Colon (tissue), 2 donors: ENCODE data around the gene BCL2L1.

Experiments
- FAIRE-seq: peaks from 2 replicates; lab custom pipeline; 2012; peaks lifted over from hg19 to GRCh38; lab: Jason Lieb, UNC
- donor health status: control.
- donor health status: control.

The BCL2L1 gene

DNA sequence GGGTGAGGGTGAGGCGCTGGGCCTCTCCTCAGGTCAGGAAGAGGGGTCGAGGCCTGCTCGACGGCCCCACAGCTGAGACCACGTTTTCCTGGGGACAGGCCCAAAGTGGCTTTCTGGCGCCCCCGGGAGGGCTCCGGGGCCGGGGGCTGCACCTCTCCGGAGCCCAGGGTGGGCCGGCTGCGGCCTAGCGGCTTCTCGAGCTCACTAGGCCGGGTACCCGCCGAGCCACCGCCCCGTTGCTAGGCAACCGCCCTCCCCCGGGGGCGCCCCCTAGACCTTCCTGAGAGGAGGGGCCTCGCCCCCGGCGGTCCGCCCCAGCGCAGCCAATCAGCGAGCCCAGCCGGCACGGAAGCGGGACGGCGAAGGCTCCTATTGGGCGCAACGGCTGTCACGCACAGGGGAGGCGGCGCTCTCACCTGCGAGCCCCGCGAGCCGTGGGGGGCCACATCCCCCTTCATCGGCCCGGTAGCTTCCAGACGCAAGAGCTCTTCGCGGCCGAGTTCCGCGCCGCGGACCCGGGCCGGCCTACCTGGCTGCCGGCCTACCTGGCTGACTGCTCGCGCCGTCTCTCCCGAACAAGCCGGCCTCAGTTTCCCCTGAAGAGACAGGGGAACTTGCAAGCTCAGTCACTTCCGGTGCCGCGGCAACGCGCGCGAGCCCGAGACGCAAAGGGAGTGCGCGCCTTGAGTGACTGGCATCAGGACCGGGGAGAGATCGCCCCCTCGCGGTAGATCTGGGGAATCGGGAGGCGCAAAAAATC lies 831 bp upstream of the BCL2L1 start:
- no peak for FAIRE-seq

DNA sequence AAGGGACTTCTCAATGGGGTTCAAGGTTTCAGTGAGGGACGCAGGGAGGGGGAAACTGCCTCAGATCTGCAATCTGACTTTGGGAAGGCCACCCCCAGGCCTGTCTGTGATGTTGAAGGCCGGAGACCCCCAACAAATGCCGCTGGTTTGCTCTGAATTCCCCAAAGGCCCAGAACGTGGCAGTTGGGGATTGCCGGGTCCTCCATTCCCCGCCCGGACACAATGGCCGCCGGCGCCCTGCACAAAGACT lies 326 bp upstream of the BCL2L1 start:
- FAIRE-seq = no peak

DNA sequence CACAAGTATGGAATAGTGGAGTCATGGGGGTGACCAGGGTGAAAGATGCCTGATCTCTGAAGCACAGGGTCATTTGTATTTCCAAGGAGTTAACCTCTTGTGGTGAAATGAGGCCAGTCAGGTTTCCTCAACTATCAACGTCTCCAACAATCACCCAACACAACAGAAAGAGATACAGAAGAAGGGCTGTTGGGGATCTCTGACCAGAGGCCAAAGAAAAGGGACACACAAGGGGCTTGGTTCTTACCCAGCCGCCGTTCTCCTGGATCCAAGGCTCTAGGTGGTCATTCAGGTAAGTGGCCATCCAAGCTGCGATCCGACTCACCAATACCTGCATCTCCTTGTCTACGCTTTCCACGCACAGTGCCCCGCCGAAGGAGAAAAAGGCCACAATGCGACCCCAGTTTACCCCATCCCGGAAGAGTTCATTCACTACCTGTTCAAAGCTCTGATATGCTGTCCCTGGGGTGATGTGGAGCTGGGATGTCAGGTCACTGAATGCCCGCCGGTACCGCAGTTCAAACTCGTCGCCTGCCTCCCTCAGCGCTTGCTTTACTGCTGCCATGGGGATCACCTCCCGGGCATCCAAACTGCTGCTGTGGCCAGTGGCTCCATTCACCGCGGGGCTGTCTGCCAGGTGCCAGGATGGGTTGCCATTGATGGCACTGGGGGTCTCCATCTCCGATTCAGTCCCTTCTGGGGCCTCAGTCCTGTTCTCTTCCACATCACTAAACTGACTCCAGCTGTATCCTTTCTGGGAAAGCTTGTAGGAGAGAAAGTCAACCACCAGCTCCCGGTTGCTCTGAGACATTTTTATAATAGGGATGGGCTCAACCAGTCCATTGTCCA lies 1.0 kb downstream of the BCL2L1 start:
- no peak for FAIRE-seq

DNA sequence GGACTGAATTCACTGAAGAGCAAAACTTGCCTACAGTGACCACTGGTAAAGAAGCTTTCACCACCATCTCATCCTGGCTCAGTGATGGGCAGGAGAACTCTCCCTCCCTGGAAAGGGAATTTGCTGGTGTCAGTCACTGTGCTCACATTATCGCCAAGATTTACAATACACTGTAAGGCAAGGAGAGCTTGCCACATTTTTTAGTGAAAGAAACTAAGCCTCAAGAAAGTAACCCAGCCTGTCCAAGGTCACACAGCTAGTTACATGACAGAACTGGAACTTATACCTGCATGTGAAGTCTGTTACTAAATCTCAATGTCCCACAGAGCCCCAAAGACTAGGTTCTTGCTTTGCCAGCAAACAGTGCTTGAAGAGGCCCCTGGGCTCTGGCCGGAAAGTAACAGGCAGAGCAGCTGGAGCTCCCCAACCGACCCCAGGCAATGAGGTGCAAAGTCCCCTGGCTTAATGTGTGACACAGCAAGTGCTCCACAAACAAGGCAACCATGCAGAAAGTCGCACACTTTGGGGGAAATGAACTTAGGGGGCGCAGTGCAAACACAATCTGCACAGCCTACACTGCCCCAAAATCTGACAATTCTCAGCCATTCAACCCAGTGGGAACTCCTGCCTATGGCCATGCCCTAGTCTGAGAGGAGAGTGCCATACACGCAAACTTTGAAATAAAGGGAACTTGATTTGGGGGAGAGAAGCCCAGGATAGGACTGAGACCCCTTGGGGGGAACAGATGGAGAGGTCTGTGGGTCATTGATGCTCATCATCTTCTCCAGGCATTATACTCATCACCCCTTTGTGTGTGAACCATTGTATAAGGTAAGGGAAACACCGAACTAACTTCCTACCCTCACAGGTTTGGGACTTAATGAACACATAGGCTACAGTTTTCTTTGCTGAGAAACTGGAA lies 1.9 kb downstream of the BCL2L1 start:
- FAIRE-seq = no peak

DNA sequence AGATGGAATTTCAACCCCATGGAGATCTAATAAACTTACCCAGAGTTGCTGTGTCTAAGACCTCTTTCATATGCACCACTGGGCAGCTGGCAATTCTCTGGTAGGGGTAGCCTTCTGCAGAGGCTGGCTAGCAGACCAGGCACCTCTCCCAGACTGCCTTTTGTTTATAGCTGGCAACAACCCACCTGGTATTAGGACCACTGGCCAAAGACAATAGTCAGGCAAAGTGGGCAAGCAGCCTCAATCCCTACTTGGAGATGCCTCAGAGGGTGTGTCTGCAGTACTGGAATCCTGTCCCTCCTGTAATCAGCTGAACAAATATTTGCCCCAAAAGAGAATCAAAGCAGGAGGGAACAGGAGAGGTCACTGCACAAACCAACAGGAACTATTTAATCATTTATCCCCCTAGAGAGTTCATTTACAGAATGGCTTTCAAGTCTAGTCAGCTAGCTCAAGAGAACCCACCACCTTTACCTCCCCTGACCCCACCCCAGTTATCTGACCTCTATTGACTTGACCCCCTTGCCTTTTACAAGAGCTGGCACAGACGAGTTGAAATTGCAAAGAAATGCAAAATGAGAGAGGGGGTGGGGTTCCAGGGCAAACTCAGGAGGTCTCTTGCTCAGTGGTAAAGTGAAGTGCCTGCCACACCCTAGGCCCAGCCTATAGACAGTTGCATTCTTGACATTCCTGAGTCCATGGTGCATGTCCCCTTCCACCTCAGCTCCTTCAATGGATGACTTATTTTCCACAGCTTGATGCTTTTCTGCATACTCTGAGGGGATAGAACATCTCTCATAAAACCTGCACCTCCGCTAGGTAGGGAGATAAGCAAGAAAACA lies 2.8 kb downstream of the BCL2L1 start:
- FAIRE-seq = no peak

DNA sequence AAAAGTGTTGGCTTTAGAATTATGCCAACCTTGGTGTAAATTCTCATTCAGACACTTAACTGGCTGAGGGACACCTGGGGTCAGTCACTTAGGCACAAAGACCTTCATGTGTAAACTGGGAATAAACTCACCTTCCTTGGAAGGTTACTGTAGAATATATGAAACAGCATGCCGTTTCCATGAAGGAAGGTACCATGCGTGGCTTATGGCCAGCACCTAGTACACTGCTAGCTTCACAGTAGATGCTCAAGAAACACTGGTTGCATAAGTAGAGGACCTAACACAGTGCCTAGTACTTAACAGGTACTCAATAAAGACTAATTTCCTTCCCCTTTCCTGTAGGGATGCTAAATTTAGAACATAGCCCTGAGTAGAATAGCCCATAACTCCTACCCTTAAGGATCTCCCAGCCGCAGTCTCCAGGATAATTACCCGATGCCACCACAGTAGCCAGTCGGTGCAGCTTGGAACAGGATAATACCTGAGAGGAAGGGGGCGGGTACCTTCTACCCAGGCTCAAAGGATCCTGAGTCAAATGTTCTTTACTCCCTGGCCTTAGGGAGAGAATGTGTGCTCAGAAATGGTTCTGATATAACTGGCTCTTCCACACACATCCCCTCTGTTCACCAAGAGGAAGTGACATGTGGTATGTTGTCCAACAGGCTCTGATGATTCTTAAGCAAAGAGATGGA lies 3.6 kb downstream of the BCL2L1 start:
- no peak for FAIRE-seq

DNA sequence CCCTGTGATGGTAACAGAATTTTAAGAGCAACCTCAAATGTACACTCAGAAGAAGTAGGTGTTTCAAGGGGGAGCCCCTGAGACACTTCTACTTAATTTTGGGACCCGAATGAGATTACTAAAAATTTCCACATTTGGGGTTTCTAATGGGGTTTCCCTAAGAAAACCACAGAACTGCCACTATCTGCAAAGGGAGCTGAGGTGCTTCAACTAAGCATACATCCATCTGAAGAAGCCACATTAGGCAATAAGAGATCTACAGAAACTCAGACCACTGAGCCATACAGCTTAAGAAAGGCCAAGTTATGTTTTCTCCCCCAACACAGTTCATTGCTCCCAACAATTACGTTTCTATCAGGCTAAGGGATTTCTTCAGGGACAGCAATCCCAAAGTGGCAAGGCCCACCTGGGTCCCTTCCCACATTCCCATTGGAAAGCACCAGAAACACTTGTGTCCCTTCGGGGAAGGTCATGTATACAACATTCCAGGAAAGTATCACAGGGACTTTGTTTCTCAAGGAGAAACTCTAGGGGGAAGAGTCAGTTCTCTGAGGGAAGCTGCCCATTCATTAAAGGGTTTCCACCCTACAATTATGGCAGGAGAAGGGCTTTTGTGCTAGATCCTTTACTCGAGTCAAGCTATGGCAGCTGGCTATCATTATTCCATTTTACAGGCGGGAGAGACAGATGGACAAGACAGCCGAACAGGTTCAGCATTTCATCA lies 5.0 kb downstream of the BCL2L1 start:
- no peak for FAIRE-seq

DNA sequence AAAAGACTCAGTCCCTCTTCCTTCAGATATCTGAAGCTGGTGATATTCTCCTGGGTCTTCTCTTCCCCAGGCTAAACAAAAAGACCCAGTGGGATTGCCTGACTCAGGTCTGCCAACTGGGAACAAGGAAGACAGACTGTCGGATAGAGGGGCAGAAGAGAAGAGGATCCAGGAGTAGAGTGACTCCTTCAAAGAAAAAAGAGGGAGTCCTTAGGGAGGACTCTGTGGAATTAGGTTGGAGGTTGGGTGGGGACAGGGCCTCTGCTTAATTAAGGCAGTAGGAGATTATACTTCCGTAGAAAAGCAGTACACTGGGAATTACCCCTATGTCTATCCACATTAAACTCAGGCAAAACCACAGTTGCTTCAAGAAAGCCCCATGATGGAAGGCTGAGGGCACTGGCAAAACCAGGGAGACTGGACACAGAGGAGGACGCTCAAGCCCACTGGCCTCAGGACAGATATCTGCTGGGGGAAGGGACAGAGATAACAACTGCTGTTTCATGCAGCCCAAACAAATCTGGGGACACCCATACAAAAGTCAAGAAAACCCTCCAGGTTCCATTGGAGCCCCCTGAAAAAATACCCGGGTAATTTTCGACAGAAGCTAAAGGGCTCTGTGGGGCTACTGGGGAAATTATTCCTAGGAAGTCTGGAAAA lies 5.7 kb downstream of the BCL2L1 start:
- no peak for FAIRE-seq

DNA sequence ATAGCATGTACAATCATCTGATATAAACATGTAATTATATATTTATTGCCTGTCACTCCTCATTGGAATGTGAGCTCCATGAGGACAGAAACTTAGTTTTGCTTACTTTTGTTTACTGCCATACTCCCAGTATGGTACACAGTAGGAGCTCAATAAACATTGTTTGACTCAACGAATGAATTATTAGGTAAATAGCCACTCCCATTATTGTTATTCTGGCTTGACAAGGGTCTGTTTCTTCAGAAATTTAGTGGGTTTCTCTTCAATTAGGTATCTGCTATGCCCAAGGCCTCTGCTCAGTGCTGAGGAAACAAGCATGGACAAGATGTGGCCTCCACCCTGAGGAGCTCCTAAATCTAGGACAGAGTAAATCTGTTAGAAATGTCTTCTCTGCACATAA lies 6.3 kb downstream of the BCL2L1 start:
- FAIRE-seq = no peak

DNA sequence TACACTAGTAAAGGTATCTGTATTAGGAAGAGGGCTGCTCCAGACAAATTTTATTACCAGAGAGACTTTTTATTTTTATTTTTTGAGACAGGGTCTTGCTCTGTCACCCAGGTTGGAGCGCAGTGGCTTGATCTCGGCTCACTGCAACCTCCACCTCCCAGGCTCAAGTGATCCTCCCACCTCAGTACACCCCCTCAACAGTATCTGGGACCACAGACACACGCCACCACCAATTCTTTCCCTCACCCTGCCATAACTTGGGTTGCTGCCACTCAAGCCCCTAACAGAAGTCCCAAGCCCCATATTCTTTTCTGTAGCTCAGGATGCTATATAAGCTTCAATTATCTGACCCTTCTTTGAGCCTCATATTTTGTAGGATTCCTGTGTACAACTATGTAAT lies 6.9 kb downstream of the BCL2L1 start:
- no peak for FAIRE-seq

DNA sequence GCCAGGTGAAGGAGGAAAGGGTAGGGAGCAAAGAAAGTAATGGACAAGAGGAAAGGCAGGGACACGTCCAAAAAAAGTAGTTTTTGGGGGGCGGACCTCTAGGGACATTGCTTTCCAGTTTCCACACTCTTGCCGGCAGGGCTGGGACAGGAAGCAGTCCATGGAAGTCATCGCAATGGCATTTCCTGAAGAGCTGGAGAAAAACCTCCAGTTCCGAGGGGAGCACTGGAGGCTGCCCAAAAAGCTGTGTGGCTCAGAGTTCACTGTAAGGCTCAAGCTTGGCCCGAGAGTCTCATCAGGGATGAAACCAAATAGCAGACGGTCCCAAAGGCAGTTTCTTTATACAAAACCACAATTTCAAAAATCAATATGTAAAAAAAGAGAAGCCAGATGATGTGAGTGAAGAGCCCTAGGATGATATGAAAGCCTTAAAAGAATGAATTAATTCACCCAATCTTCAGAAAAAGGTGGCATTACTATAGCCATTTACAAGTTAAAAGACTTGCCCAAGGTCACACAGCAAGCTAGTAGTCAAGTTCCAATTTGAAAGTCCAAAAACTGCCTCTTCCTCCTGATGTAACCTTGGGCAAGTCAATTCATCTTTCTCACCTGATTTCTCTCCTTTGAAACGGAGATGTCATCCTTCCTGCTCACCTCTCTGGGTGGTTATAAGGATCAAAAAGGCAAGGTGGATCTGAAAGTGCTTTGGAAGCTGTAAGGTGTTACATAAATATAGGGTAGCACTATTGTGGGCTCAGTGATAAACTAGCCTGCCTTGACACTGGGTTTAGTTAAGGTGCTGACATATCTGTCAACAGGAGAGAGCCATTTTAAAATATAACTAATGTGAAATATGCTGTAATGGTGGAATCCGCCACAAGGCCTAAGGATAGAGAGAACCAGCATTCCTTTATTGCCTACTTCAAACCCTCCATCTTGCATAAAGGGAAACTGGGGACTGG lies 9.1 kb downstream of the BCL2L1 start:
- no peak for FAIRE-seq

DNA sequence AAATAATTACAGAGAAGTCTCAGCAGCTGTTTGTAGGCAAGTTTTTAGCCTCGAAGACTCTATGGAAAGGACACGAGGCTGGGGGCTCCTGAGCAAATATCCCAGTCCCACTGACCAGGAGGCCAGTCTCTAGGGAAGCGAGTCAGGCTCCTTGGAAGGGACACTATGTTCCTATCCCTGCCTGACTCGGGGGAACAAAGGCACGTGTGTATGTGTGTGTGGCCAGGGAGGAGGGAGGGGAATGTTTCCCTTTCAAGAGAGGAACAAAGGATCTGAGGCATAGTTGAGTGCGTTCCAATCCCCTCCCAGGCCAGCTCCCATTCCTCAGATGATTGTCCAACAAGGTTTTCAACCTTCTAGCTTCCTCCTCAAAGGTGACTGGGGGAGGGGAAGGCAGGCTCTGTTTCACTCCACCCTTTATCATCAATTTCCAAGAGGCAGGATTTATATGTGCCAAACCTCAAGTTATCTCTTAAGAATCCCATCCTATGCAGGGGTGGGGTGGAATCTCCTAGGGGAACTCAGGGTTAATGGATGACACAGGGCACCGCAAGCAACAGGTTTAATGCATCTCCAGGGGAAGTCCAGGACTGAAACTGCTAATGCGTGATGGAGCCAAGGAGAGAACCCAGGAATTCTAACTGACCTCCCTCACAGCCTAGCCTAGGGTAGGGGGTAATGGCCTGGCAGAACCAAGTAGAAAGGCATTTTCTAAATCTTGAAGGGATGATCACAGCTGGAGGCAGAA lies 9.9 kb downstream of the BCL2L1 start:
- FAIRE-seq = no peak

DNA sequence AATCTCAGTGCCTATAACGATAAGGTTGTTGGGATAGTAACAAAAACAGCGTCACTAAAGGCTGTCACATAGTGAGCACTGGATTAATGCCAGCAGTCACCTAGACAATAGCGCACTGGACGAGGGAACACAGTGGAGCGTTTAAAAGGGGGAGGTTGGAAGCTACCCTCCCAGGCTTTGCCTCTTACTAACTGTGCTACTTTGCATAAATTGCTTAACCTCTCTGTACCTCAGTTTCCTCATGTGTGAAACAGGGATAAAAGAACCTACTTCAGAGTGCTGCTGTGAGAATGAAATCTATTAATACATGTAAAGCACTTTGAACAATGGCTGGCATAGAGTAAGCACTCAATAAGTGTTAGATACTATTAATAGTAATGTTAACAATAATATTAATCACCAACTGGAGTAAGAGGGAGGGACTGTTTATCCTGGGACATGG lies 10.5 kb downstream of the BCL2L1 start:
- FAIRE-seq = no peak

DNA sequence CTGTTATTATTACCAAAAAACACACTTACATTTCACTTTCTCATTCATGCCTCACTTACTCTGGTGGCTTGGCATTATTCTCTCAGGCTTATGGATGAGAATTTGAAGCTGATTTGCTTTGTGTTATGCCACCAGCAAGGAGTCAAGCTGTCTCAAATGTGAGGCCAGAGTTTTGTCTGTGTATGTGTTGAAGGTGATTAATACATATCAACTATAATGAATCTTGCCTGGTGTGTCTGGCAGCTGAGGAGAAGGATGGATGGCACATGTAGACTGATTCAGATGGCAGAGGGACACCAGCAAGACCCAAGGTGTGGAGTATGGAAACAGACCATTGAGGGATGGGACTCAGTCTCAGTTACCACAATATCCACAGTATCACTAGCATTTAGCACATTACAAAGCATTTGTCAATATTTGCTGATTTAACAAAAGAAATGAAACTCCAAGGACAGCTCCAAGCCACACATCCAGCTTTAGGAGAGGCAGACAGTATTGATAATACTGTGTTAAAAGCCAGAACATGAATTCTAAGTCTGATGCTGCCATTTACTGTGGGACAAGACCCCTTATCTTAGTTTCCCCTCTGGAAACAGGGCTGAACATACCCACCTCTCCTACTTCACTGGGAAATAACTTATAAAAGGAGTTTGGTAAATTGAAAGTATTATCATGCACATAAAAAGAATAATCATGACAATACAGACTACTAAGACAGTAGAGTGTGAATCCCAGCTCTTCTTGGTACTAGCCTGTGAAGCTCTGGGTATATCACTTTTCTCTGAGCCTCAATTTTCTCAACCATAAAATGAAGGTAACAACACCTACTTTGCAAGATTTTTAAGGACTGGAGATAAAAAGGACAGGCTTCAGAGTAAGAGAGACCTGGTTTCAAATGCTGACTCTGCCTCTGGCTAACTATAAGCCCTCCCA lies 11.2 kb downstream of the BCL2L1 start:
- FAIRE-seq = no peak

DNA sequence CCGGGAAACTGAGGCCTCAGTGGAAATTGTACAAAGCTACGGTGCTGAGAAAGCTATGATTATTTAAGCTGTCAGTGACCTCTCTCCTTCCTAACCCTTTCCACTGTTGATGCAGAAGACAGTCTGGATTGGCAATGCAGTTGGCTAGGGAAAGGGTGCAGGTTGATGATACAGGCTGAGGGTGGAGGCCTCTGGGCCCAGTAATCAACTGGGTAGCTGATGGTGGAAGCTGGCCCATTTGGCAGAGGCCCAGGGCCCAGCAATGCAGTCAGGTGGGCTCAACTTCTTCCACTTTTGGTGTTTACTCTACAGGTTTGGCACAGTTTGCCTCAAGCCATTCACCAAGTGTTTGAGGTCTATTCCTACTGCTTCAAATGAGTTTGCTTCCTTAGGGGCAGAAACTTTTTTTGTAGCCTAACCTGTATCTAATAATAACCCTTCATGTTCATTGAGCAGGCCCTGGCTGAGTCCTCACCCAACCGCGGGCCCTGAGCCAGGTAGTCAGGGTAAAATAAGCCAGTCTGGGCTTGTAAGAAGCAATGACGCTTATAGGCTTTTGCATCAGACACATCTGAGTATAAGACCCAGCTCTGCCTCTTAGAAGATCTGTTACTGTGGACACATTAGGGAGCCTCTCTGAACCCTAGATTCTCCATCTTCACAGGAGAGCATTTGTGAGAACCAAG lies 12.1 kb downstream of the BCL2L1 start:
- no peak for FAIRE-seq

DNA sequence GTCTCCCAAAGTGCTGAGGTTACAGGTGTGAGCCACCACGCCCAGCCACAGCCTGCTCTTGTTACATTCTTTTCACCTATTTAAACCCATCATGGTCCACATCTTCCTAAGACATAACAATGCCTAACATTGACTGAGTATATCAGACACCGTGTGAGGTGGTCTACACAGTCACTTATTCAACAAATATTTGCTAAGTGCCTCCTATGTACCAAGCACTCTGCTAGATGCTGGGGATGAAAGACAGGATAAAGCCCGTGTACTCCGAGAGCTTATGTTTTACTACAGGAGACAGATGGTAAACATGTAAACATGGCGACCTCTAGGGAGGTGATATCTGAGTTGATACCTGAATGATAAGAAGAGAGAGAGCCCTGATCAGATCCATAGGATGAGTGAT lies 12.7 kb downstream of the BCL2L1 start:
- no peak for FAIRE-seq
